IMR-90 (cell line): ENCODE measurements around the gene EIF6.

Experiments
- CEBPB ChIP-seq: IDR thresholded peaks from 2 replicates; pipeline ENCODE4 v1.6.1; 2012; ENCODE audit warnings: low read depth, low read length, improper control_type of control experiment
- CHD1 ChIP-seq: IDR thresholded peaks from 2 replicates; pipeline ENCODE4 v1.6.1; 2012; ENCODE audit warnings: low read depth, low read length, improper control_type of control experiment
- CTCF ChIP-seq: conservative IDR thresholded peaks from 2 replicates; pipeline ENCODE4 v1.5.1; 2012; ENCODE audit warnings: mild to moderate bottlenecking, low read depth, low read length, improper control_type of control experiment
- FOS ChIP-seq: fragments of 150-350 bp; IDR thresholded peaks from 2 replicates; pipeline ENCODE4 v1.6.1; 2016; ENCODE audit warnings: low read depth, low read length
- MAFK ChIP-seq: IDR thresholded peaks from 2 replicates; pipeline ENCODE4 v1.6.1; 2012; ENCODE audit warnings: low read depth, low read length, improper control_type of control experiment
- MXI1 ChIP-seq: IDR thresholded peaks from 2 replicates; pipeline ENCODE4 v1.6.1; 2012; ENCODE audit warnings: low read depth, mild to moderate bottlenecking, low read length, moderate library complexity, borderline replicate concordance
- RAD21 ChIP-seq: IDR thresholded peaks from 2 replicates; pipeline ENCODE4 v1.6.1; 2012; ENCODE audit warnings: low read length, improper control_type of control experiment
- RCOR1 ChIP-seq: IDR thresholded peaks from 2 replicates; pipeline ENCODE4 v1.6.1; 2012; ENCODE audit warnings: mild to moderate bottlenecking, low read length, improper control_type of control experiment; ENCODE audit not compliant: insufficient replicate concordance

- TF ChIP-seq CTCF, result no peak
- TF ChIP-seq MAFK, result no peak
- TF ChIP-seq FOS, result no peak
- no peak for TF ChIP-seq MXI1
- no peak for TF ChIP-seq RAD21
- TF ChIP-seq RCOR1, result no peak
- TF ChIP-seq CHD1, result no peak
- TF ChIP-seq CEBPB, result no peak
These were observed 30.0 kb downstream of the EIF6 start for GRCh38 chr20:35254448-35254999.
